Vagina (tissue), 2 donors: ENCODE measurements around the gene LIMS4. TPM values are rescaled to one million over a fixed set of nuclear protein-coding genes. Genes with fewer than 3 reads are reported as not detected.
"Not testable (repeated sequence)": the region's sequence is repeated elsewhere in the genome, so short reads cannot be mapped to it uniquely, and the experiment has no call there.

ENCODE experiments used
- DNase-seq, 2 donors: peaks; one replicate each; pipeline ENCODE4 v3.0.0-alpha.2; 2017; ENCODE audit errors: extremely low spot score in 2 of 2
- H3K27ac ChIP-seq: fragments of 200-600 bp; sonication (generic); one replicate; pipeline ENCODE4 v1.5.1; 2019
- H3K27me3 ChIP-seq: fragments of 200-600 bp; sonication (generic); one replicate; pipeline ENCODE4 v1.5.1; 2019
- H3K36me3 ChIP-seq, 2 donors: fragments of 200-600 bp; sonication (generic); one replicate each; pipeline ENCODE4 v1.5.1; 2017 to 2019
- H3K4me1 ChIP-seq: fragments of 200-600 bp; sonication (generic); one replicate; pipeline ENCODE4 v1.5.1; 2019
- H3K4me3 ChIP-seq, 2 donors: fragments of 200-600 bp; sonication (generic); 1 replicate in 1 of 2; 2 replicates in 1 of 2; pipeline ENCODE4 v1.5.1; 2016 to 2019
- H3K9me3 ChIP-seq: fragments of 200-600 bp; sonication (generic); one replicate; pipeline ENCODE4 v1.5.1; 2019
- intact Hi-C: fragments of 100-400 bp; cut with DNase I; formaldehyde crosslinking; loops from one replicate; pipeline ENCODE4 v1.15.1; 2023
- total RNA-seq: library from RNA; depleted of rRNA; stranded (reverse); fragments of >200 nt; gene quantifications from one replicate; pipeline ENCODE4 v1.2.3, GENCODE V29; 2016

Gene LIMS4, protein sequence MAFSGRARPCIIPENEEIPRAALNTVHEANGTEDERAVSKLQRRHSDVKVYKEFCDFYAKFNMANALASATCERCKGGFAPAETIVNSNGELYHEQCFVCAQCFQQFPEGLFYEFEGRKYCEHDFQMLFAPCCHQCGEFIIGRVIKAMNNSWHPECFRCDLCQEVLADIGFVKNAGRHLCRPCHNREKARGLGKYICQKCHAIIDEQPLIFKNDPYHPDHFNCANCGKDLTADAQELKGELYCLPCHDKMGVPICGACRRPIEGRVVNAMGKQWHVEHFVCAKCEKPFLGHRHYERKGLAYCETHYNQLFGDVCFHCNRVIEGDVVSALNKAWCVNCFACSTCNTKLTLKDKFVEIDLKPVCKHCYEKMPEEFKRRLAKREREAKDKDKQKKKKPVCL
- 1.5 TPM for total RNA-seq

DNA sequence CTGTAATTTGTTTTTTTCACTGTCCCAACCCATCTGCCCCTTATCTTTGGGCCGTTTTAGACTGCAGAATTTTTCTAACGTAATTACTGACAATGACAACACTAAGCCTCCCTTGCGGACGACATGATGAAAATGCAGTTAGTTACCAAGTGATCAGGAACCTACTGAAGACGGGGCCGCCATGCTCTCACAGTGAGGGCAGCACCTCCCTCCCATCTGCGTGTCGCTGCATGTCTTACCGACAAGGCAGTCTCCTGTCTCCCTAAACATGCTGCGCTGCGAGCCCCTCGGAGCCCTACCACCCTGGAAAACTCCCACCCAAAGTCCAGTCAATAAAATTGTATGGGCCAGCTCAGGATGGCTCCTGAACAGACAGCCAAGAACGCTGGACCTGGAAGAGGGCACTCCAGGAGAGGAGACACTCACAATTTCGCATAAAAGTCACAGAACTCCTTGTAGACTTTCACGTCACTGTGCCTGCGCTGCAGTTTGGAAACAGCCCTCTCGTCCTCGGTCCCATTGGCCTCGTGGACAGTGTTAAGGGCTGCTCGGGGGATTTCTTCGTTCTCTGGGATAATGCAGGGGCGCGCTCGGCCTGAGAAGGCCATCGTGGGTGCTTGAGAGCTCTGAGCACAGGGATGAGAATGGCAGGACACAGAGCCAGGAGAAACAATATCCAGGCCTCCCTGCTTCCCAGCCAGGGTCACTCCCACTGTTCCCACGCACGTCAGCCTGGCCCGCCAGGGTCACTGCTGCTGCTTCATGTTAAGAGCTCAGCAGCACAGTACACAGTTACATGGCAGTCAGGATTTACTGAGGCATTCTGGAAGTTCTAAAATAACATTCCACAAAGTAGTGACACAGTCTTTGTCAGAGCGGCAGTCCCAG, at the start of gene LIMS4:
Gene LIMS4, minus strand, starts transcription at position 646 of the 888 bp plus-strand sequence. Its CDS starts 38 bp downstream, at position 608.
- H3K27me3 ChIP-seq, H3K27ac ChIP-seq, intact Hi-C loops, H3K36me3 ChIP-seq, H3K4me3 ChIP-seq, H3K4me1 ChIP-seq, H3K9me3 ChIP-seq, DNase-seq: not testable (repeated sequence)

DNA sequence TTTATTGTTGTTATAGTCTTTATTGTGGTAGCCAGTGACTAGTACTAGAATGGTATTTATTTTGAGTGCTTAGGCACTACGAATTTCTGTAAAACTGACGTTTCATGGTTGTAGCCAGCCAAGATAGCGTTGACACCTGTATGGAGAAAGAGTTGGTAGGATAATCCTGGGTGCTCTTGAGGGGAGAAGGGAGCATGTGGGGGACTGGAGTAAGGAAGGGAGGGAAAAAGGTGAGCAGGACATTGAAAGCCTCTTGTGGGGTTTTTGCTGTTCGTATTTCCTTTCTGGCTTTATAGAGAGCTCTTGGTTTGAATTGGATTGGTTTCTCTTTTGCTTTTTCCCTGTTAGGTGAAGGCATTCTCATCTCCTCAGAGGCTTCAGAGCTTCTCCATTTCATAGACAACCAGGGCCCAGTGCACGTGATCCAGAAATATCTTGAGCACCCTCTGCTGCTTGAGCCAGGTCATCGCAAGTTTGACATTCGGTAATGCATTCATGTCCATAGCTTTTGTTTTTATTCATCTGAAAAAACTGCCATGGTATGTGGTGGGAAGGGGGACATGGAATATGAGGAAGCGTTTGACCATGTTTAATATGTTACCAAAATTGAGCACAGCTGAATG, 27.2 kb upstream of the LIMS4 start:
- H3K4me1 ChIP-seq, H3K27me3 ChIP-seq, H3K9me3 ChIP-seq, intact Hi-C loops, H3K4me3 ChIP-seq, H3K36me3 ChIP-seq, DNase-seq, H3K27ac ChIP-seq: not testable (repeated sequence)

DNA sequence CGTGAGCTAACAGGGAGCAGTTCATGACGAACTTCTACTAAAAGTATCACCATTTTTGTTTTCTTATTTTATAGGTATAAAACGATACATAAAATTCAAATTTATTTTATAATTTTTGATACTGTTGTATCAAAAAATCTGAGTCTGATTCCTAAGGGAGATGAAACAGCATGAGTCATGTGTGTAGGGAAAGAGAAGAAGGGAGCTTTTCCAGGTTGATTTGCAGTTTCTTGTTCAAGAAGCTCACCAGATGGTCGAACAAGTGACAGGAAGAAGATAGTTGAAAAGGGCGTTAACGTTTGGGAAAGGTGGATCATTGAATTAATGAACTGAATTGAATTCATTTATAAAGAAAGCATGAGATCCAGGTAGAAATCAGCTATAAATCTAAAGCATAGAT, 23.4 kb upstream of the LIMS4 start:
- H3K9me3 ChIP-seq, H3K27ac ChIP-seq, H3K27me3 ChIP-seq, H3K4me3 ChIP-seq, H3K36me3 ChIP-seq, intact Hi-C loops, DNase-seq, H3K4me1 ChIP-seq: not testable (repeated sequence)

DNA sequence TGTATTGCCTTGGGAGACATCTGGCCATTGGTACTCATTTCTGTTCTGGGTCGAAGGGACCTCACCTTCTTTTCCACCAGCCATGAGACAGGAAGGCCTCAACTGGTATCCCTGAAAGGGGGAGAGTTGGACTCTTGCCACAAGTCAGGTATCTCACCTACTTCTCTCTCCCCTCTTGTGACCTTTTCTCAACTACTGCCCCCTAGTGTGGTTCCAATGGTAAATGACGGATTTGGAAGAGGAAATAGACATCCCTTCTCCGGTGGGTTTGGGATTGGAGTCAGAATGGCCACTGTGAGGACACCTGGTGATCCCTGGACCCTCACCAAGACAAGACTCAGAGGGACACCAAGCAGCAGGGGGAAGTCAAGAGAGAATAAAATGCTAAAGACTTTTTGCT, 21.9 kb upstream of the LIMS4 start:
- intact Hi-C loops, DNase-seq, H3K4me1 ChIP-seq, H3K27me3 ChIP-seq, H3K9me3 ChIP-seq, H3K36me3 ChIP-seq, H3K27ac ChIP-seq, H3K4me3 ChIP-seq: not testable (repeated sequence)

DNA sequence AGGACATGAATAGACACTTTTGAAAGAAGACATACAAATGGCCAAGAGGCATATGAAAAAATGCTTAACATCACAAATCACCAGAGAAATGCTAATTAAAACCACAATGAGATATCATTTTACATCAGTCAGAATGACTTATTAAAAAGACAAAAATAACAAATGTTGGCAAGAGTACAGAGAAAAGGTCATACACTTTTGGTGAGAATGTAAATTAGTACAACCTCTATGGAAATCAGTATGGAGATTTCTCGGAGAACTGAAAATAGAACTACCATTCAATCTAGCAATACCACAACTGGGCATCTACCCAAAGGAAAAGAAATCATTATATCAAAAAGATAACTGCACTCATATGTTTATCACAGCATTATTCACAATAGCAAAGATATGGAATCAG, 16.4 kb upstream of the LIMS4 start:
- H3K4me3 ChIP-seq, H3K36me3 ChIP-seq, H3K27me3 ChIP-seq, DNase-seq, intact Hi-C loops, H3K9me3 ChIP-seq, H3K27ac ChIP-seq, H3K4me1 ChIP-seq: not testable (repeated sequence)

DNA sequence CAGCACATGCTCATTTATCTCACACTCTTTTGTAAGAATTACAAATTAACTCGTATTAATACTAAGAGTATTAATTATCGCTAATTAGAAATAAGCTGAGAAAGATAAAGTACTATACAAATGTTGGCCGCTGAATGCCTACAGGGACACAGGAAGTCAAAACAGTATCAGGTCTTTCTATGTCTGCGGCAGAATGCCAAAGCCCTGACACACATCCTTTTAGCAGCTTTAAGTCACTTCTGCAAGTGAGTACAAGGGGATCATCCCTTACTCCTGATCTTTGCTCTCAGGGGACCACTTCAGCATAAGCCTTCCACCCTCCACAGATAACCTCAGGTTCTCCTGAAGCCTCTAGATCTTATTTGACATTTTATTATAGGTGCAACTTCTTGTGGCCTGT, 10.1 kb upstream of the LIMS4 start:
- intact Hi-C loops, H3K27ac ChIP-seq, H3K9me3 ChIP-seq, H3K27me3 ChIP-seq, H3K36me3 ChIP-seq, H3K4me1 ChIP-seq, H3K4me3 ChIP-seq, DNase-seq: not testable (repeated sequence)

DNA sequence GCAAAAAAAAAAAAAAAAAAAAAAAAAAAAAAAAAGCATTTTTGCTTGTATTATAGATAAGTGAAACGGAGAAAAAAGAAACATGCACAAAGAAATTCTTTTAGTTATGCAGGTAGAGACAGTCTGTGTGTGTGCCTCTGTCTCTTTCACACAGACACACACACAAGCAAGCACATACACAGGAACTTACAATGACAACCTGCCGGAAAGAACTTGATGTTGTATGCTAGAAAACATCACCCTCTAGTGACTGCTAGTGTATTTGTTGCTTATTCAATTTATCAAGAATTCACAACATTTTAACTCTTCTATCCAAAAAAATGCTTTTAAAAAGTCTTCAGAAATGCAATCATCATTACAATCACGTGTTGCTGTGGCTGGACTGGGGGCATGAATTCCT, 8.6 kb upstream of the LIMS4 start:
- H3K27ac ChIP-seq, H3K9me3 ChIP-seq, DNase-seq, intact Hi-C loops, H3K36me3 ChIP-seq, H3K27me3 ChIP-seq, H3K4me3 ChIP-seq, H3K4me1 ChIP-seq: not testable (repeated sequence)

DNA sequence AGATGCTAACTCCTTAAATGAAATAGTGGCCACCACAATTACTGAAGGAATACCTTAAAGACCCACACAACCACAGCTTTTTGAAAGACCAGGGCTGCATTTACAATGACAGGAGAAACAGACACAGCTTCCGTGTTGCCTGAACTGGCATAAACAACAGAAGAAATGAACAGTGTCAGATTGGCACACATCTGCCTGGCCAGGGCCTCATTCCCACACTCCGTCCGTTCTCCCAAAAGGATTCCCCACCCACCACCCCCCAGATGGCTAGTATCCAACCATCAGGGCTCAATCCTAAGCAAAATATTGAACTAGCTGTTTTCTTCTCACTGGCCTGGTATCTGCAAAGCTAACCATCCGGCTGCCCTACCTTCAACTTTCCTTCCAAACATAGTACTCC, 7.5 kb upstream of the LIMS4 start:
- H3K36me3 ChIP-seq, H3K4me3 ChIP-seq, H3K4me1 ChIP-seq, H3K27me3 ChIP-seq, DNase-seq, intact Hi-C loops, H3K9me3 ChIP-seq, H3K27ac ChIP-seq: not testable (repeated sequence)

DNA sequence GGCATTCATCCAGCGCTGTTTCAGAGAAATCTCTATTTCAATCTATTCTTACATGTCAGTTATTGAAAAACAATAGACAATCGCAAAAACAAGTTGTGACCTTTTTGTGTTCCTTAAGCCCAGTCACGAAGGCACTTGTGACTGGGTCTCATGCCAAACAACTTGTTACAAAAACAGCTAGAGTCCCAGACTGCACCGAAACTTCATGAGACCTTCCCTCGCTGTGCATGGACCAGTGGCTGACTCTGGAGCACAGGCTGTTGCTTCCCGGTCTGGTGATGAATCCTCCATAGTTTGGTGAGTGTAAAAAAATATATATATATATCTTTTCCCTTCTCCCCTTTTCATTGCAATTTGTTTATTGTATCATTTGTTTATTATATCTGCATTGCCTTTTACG, 4.8 kb upstream of the LIMS4 start:
- intact Hi-C loops, H3K27ac ChIP-seq, H3K36me3 ChIP-seq, H3K27me3 ChIP-seq, DNase-seq, H3K9me3 ChIP-seq, H3K4me3 ChIP-seq, H3K4me1 ChIP-seq: not testable (repeated sequence)

DNA sequence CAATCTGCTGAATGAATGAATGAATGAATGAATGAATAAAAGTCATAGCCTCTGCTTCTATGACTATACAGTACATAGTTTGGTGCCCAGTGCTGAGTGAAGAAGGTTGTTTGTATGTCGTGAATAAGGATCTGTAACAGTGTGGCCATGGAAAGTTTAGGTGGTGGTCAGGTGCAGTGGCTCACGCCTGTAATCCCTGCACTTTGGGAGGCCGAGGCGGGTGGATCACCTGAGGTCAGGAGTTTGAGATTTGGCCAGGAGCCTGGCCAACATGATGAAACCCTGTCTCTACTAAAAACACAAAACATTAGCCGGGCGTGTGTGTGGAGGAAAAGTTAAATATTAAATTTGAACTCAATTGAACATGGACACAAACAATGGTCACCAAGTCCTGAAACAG, 4.3 kb upstream of the LIMS4 start:
- H3K4me1 ChIP-seq, DNase-seq, H3K27me3 ChIP-seq, H3K36me3 ChIP-seq, H3K4me3 ChIP-seq, intact Hi-C loops, H3K27ac ChIP-seq, H3K9me3 ChIP-seq: not testable (repeated sequence)

DNA sequence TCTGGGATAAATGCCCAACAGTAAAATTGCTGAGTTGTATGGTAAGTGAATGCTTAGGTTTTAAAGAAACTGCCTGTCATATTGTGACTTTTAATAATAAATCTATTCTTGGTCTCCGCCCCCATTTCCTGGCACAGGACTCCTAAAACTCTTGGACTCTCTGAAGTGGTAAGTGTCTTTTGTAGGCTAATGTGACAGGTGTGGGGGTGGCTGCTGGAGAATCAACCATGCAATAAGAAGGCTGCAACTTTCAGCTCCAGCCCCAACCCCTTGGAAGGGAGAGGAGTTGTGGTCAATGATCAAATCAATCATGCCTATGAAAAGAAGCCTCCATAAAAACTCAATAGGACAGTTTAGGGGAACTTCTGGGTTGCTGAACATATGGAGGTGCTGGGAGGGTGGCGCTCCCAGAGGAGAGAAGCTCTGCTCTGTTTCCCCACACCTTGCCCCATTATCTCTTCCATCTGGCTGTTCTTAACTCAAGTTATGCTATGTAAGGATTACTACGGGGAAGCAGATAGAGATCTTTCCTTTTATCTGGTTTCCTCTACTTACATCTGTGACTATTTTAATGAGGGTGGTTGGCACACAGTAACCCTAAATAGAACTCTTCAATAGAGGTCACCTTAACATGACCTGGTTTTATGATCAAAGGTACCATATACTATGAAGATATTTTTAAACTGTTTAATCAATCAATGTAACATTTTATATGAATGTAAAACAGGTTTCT, 3.2 kb upstream of the LIMS4 start:
- H3K36me3 ChIP-seq, H3K4me1 ChIP-seq, H3K27me3 ChIP-seq, H3K4me3 ChIP-seq, H3K9me3 ChIP-seq, H3K27ac ChIP-seq, DNase-seq, intact Hi-C loops: not testable (repeated sequence)

DNA sequence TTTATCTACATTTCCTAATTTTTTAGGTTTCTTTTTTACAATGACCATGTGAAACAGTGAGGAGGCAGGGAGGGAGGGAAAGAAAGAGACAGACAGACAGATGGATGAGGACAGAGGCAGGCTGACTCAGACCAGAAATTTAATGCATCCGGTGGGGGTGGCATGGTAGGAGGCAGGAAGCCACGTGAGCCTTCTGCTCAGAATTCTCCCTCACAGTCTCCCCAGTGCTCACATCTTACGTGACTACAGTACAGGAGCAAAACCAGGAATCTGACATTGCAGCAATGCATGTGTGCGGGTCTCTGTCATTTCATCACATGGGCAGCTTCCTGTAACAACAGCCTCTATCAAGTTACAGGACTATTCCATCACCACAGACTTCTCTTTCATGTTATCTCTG, 2.3 kb upstream of the LIMS4 start:
- DNase-seq, H3K4me3 ChIP-seq, intact Hi-C loops, H3K36me3 ChIP-seq, H3K27ac ChIP-seq, H3K9me3 ChIP-seq, H3K4me1 ChIP-seq, H3K27me3 ChIP-seq: not testable (repeated sequence)

DNA sequence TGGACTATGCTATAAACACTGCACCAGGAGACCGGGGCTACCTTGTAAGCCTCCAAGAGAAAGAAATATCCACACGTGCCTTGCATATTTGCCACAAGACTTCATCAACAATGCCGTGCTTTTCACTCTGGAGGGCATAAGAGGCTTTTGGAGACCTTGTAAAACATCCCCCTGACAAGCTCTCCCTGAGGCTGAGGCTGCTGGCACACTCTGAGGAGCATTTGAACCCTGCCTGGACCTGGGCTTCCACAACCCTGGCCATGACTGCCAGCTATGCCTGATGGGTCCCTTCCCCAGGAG, 393 bp upstream of the LIMS4 start:
- H3K27me3 ChIP-seq, H3K36me3 ChIP-seq, intact Hi-C loops, H3K27ac ChIP-seq, H3K4me3 ChIP-seq, DNase-seq, H3K9me3 ChIP-seq, H3K4me1 ChIP-seq: not testable (repeated sequence)
